ENCODE measurements around the gene HIVEP3.
"Not testable (repeated sequence)": the region's sequence is repeated elsewhere in the genome, so short reads cannot be mapped to it uniquely, and the experiment has no call there.

HIVEP3 gene

DNA sequence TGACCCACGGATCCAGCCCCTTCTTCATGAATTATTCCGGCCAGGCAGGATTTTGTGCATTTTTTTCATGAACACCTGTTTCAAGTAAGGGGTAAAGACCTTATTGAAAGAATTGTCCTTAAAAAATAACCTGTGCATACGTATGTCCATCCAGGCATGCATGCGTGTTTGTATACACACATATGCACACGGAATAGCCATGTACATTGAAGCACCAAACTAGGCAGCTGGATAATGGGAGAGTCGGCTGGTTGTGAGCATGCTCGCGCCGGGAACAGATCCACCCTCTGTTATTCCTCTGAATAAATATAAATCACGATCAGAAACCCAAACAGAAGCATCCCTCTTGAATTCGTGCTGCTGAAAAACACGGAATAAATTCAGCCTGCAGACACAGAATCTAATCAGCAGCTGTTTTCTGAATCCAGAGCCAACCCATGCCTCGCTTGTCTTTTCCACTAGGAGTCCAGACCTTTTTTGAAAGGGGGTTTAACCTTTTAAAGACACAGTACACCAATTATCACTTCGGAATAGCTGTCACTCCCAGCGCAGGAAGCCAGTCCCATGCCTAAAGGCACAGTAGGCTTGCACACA lies at the start of gene HIVEP3:
TSS of gene HIVEP3 (minus strand) at position 473 of the 594 bp plus-strand sequence.
- no peak for DNase-seq

DNA sequence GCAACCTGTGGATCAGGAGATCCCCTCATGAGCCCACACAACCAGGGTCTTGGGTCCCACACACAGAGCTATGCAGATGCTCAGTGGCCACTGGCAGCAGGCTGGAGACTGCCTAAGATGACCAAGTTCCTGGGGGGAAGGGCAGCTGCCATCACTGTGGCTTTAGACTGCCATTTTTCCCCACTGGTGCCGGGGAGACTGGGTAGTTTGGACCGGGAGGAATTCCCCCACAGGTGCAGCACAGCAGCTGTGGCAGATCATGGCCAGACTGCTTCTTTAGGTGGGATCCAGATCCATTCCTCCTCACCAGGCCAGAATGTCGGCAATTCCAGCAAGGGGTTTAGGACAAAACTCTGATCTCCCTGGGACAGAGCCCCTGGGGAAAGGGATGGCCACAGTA lies 45.7 kb upstream of the HIVEP3 start:
- DNase-seq: no peak

DNA sequence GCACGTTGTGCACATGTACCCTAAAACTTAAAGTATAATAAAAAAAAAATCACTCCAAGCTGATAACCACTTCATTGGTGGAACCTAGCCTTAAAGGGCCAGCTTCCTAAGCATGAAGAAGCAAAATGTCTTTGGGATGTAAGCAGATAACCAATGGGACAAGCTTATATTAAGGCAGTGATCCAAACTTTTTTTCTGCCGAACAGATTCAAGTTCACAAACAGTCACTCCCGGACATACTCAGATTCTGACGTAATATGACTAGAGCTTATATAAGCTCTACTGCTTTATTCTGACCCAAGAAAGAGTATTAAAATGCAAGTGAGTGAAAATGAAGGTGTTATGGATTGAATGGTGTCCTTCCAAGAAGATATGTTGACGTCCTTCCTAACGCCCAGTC lies 44.9 kb upstream of the HIVEP3 start:
- DNase-seq: no peak

DNA sequence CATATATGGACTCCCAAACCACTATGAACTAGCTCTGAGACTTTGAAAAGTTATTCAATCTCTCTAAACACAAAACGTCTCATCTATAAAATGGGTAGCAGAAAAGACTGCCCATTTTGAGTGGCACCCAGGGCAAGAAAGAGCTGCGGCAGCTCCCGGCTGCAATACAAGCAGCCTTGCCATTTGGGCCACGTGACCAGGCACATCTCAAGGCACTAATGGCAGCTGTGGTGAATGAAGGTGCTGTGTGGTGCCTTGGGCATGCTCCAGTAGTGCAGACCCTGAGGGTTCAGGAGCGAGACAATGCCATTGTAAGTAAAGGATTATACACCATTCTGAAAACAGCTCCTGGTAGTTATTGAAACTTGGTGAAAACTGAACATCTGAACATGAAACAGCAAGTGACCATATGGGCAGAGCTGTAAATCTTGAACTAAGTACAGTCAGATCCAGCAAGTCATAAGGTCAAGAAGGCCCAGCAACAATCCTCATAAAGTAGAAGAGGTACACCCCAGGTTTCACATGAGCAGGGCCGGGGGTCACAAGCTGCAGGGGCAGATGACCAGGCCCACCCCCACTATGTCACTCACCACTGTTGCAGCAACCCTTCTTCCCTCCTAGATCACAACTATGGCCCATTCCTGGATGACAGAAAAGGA lies 39.4 kb upstream of the HIVEP3 start:
- DNase-seq: no peak

DNA sequence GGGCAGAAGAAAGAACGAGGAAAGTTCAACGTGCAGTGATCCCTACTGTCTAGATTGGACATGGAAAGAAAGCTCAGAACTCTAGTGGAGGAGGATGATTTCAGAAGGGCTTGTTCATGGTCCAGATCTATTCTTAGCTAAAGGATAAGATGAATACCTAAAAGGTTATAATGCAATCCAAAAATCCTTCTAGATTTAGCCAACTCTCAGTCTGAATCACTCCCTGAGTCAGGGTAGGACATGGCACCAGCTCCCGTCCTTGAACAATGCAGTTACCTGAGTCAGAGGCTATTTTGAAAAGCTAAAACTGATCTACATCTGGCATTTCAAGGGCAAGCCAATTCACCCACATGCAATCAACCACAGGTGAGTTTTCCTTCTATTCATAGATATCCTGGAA lies 38.8 kb upstream of the HIVEP3 start:
- no peak for DNase-seq

DNA sequence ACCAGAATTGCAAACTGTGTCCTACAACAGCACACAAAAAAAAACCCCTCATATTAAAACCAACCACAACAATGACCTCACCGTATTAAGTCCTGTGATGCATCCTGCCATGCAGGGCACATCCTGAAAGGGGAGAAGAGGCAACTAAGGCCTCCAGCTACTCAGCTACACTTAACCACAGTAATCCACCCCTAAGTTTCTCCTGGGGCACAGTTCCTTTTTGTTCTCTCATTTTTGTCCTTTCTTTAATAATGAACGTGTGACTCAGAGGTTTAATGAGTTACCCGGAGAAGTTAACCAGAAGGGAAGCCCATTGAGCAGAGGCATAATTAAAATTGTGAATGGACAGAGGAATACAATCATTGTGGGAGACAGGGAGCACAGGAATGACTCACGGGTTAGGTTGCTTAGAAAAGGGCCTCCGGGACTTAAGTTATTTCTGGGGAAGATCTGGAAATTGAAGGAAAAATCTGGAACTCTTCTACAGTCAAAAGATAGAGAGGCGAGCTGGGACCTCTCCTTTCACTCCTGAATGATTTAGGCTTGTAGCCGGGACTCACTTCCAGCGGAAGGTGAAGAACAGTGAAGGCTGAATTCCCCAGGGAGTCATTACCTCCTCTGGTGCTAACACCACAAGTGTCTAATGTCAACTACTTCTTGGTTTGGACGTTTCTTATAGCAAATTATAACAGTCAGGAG lies 36.9 kb upstream of the HIVEP3 start:
- DNase-seq: no peak

DNA sequence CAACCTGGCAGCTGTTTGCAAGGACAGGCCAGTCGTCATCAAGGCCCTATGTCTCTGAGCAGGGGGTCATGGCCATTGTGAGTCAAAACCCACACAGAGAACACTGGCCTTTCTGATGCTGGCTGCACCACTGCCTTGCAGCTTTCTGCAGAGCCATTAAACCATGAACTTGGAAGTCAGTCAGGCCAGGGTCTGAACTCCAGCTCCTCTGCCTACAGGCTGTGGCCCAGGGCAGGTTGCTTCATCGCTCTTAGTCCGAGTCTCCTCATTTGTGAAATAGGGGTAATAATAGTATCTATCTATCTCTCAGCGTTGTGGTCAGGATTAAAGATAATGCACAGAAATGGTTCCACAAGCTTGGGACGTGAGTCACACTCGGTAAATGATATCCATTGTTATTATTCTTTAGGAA lies 35.8 kb upstream of the HIVEP3 start:
- DNase-seq: no peak

DNA sequence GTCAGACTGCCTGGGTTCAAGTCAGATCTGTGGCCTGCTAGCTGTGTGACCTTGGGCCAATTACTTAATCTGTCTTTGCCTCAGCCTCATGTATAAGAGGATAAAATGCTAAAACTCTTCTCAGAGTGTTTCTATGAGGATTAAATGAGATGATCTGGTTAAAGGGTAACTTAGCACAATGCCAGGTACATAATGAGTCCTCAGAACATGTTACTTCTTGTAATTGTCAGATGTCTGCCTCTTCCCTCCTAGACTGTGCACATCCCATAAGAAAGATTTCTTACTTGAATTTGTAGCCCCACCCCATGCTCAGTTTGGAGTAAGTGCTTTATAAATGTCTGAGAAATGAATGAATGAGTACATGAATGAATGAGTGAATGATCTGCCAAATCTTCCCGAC lies 34.6 kb upstream of the HIVEP3 start:
- no peak for DNase-seq

DNA sequence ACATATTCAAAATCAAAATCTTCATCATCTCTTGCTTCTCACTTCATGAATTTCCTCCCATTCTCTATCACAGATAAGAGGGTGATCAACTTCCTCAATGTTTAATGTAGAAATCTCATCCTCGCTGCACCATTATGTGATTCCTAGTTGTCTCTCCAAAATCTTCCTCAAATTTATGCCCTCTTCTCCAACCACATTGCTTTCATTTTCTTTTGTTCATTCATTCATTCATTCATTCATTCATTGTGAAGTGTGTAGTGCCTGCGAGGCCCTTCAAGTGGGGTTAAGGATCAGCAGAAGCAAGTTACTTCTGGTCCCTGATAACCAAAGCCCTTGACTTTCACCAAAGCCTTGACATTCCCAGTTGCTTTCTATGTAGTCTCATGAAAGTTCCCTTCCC lies 33.5 kb upstream of the HIVEP3 start:
- no peak for DNase-seq

DNA sequence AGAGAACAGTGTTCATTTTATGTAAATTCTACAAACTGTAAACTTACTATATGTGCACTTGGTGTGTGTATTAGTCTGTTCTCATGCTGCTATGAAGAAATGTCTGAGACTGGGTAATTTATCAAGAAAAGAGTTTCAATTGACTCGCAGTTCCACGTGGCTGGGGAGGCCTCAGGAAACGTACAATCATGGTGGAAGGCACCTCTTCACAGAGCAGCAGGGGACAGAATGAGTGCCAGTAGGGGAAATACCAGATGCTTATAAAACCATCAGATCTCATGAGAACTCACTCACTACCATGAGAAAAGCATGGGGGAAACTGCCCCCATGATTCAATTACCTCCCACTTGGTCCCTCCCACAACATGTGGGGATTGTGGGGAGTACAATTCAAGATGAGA lies 32.8 kb upstream of the HIVEP3 start:
- DNase-seq: not testable (repeated sequence)

DNA sequence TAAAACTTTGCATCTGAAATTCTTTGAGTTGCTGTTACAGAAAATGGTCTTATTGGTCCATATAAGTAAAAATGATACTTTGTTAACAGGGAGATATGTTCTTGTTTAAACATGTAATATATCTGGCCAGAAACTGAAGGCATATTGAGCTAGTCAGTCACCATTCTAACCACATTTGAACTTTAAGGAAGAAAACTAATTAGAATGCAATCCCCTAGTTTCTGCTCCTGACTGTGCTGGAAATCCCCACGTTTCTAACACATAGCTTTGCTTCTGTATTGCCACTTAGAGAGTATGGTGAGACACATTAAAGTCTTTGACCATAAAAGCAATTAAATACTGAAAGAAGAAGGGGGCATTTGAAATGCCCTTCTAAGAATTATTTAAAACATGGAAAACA lies 32.1 kb upstream of the HIVEP3 start:
- no peak for DNase-seq

DNA sequence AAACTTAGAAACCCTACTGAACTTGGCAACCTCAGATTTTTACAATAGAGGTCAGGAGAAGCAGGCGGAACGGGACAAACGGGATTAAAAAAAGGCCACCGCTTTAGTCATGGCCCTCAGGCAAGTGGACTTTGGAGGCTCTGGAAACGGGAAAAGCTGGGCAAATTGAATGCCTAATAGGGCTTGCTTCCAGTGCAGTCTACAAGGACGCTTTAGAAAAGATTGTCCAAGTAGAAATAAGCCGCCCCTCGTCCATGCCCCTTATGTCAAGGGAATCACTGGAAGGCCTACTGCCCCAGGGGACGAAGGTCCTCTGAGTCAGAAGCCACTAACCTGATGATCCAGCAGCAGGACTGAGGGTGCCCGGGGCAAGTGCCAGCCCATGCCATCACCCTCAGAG lies 27.2 kb upstream of the HIVEP3 start:
- DNase-seq: not testable (repeated sequence)

DNA sequence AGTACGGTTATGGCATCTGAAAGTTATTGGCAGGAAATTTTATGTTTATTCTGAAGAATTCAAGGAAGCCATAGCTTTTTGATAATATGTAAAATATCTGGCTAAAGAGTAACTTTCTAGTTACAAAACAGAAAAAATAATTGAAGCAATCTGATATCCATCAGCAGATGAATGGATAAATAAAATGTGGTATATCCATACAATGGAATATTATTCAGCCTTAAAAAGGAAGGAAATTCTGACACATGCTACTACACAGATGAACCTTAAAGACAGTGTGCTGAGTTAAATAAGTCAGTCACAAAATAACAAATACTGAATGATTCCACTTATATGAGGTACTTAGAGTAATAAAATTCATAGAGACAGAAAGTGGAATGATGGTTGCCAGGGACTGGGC lies 25.0 kb upstream of the HIVEP3 start:
- DNase-seq: no peak

DNA sequence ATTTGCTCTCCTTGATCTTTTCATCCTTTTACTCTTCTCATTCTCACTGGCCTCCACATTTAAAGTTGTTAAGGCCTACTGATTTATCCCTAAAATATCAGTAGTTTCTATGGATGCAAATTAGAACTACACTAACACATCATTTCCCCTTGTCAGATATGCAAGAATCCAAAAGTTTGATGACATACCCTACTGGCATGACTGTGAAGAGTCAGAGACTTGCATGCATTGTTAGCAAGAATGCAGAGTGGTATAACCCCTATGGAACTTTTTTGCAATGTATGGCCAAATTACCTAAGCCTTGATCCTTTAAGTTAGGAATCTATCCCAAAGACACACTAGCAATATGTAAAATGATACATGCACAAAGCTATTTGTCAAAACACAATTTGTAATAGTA lies 23.6 kb upstream of the HIVEP3 start:
- DNase-seq: no peak

DNA sequence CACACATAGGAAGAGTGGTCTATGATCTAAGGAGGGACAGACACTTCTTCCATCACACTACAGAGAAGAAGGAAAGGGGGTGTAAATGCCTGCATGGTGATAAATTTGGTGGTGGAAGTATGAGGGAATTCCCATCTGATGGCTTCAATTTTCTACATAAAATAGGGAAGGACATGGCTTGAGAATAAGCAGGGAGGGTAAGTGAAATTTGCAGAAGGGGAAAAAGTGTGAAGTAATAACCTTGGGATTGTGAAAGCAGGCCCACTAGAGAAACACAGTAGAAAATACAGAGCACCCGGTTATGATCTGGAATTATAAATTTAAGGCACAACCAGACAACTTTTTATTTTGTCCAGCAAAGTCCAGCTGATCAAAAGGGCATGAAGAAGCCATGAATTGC lies 22.7 kb upstream of the HIVEP3 start:
- DNase-seq: no peak

DNA sequence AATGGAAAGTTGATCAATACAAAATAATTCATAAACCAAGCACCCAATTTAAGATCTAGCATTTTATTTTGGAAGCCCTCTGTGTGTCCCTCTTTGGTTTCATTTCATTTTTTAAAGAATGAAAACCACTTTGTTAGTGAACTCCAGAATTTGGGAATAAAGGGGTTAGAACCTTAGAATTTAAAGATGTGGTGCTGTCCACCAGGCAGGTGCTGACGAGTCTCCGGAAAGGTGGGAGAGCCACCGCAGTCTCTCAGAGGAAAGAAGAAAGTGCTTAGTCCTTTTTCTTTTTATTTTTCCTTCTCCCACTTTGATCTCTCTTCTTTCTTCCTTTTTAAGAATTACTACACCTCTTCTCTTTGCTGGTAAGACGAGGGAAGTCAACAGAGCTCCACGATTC lies 20.5 kb upstream of the HIVEP3 start:
- no peak for DNase-seq

DNA sequence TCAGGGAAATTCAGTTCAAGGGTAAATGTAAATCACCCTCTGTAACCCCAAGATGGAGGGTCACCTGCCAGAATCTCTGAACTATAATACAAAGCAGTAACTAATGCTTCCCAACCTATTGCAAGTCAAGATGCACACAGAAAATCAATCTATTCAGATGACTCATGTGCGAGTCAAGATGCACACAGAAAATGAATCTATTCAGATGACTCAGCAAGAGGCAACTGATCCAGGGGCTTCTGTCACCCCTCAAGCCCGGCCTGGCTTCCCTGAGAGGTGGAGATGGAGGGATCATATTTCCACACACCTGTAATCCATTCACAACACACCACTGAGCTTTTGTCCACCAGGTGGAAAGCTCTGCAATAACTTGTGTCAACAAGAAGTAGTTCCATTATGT lies 17.4 kb upstream of the HIVEP3 start:
- DNase-seq: no peak

DNA sequence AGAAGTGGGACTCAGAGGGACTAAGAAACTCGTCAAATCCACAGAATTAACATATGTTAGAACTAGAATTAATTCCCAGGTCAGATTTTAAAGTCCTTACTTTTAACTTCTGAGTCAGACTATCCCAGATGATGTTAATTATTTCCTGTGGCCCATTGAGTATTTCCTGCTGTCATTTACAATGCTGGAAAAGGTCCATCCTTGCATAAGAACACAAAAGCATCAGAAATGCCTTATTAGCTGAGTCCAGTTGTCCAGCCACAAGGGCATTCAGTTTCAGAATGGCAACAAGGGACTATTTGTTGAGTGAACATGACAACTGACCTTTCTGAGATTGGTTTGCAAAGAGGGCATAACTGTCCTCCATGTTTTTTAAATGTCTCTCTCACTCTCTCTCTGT lies 16.5 kb upstream of the HIVEP3 start:
- DNase-seq: no peak

DNA sequence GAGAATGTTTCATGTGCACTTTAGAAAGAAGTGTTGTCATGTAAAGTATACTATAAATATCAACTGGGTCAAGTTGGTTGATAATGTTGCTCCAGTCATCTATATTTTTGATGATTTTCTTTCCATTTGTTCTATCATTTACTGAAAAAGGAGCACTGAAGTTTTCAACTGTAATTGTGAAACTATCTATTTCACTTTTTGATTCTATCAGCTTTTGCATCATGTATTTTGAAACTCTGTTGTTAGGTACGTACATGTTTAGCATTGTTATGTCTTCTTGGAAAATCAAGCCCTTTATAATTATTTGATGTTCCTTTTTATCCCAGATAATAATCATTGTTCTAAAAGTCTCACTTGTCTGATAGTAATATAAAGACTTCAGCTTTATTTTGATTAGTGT lies 14.4 kb upstream of the HIVEP3 start:
- no peak for DNase-seq

DNA sequence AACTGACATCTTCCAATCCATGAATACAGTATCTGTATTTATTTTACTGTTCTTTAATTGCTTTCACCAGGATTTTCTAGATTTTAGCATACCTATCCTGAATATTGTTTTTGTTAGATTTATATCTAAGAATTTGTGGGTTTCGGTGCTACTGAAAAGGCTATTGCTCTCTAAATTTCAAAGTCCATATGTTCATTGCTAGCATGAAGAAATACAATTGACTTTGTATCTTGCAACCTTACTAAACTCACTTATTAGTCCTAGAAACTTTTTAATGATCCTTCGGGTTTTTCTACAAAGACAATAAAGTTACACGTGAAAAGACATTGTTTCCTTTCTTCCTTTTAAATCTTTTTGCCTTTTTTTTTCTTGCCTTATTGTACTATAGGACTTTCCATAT lies 12.9 kb upstream of the HIVEP3 start:
- DNase-seq: no peak

DNA sequence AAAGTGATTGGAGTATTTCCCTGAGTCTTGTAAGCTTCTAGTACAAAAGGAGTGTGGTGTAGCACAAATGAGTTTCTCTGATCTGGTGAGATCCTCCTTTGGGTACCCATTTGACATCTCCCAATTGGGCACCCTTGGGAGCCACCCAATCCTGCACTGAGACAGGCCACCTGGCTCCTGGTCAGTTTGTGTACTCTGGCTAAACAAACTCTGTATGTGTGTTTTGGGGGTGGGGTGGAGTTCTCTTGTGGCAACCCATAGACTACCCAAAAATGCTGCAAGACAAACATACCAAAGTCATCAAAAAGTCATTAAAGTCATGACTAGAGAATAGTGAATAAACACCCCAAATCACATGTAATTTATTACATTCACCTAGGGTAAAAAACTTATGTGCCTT lies 8.4 kb upstream of the HIVEP3 start:
- DNase-seq: no peak

DNA sequence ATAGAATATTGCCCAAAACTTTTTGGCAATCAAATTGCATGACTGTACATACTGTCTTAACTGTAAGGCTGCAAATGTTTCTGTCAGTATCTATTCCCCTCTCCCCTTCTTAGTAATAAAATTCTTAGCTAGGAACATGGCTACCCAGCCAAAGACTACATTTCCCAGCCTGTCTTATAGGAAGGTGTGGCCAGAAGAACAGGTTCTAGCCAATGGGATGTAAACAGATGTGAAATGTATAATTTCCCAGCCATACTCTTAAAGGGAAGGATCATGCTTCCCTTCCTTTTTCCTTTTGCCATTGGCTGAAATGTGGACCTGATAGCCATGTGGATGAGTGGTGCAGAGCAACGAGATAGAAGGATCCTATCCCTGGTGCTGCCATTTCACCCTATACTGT lies 7.0 kb upstream of the HIVEP3 start:
- DNase-seq: no peak

DNA sequence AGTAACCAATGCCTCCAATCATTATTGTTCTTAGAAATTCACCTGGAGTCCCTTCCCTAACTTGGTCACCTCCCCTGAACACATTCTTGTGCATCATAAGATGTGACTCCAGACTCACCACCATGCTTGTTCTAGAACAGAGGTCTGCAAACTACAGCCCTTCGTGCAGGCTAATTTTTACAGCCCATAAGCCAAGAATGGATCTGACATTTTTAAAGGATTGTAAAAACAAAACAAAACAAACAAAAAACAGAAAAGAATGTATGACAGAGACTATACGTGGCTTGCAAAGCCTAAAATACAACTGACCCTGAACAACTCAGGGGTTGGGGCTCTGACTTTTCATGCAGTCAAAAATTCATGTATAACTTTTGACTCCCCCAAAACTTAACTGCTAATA lies 6.2 kb upstream of the HIVEP3 start:
- DNase-seq: no peak

DNA sequence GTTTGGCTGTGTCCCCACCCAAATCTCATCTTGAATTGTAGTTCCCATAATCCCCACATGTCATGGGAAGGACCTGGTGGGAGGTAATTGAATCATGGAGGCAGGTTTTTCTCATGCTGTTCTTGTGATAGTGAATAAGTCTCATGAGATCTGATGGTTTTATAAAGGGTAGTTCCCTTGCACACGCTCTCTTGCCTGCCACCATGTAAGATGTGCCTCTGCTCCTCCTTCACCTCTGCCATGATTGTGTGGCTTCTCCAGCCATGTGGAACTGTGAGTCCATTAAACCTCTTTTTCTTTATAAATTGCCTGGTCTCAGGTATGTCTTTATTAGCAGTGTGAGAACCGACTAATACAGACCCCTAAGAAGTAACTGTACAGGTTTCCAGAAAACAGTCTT lies 2.5 kb upstream of the HIVEP3 start:
- DNase-seq: not testable (repeated sequence)

DNA sequence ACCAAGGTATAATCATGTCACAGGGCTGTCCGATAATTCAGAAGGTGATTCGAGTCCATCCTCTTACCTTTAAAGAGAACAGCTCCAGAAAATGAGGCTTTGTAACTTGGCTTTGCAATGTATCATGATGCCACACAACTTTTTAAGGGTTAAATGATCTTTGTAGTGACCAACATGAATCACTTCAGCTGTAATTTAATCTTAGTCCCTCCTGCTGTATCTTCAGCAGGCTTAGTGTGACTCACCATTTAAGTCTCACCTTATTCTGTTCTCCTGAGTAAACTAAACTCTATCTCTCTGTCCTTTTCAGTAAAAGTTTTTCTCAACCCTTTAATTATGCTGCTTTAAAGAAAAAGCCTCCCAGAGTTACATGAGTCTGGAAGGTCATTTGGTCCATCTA lies 1.9 kb upstream of the HIVEP3 start:
- no peak for DNase-seq

Data from activated T-cell treated with anti-CD3 and anti-CD28 coated beads for 4 hours (primary cell).